Activated naive CD8-positive, alpha-beta T cell treated with anti-CD3 and anti-CD28 coated beads, Interleukin-2, amount 50 U/mL, for 16 hours (primary cell): ENCODE data around the gene TMEM30B.

Experiments
- DNase-seq: peaks from one replicate; pipeline ENCODE4 v3.0.0-alpha.2; 2020; ENCODE audit warnings: low read depth, low spot score

TMEM30B gene

GRCh38 chr14:61238611-61239245, 42.4 kb downstream of the TMEM30B start:
- DNase-seq: no peak

GRCh38 chr14:61234215-61234916, 46.8 kb downstream of the TMEM30B start:
- no peak for DNase-seq

- no peak for DNase-seq
Observed at GRCh38 chr14:61233436-61233956, 47.6 kb downstream of the TMEM30B start.

- DNase-seq: no peak
Observed at GRCh38 chr14:61231810-61232209, 49.3 kb downstream of the TMEM30B start.

- no peak for DNase-seq
Observed at GRCh38 chr14:61229981-61230380, 51.2 kb downstream of the TMEM30B start.

- no peak for DNase-seq
Observed at GRCh38 chr14:61229475-61229888, 51.7 kb downstream of the TMEM30B start.

- no peak for DNase-seq
Observed at GRCh38 chr14:61227884-61228591, 53.1 kb downstream of the TMEM30B start.
